Activated naive CD4-positive, alpha-beta T cell treated with anti-CD3 and anti-CD28 coated beads, Interleukin-2, amount 50 U/mL, for 24 hours (primary cell): ENCODE data around the gene MYB.

ENCODE experiments used
- H3K27ac Mint-ChIP-seq: one replicate; pipeline ENCODE4 v1.8.0; 2021; ENCODE audit warnings: mild to moderate bottlenecking, mixed read lengths
- H3K27me3 Mint-ChIP-seq: one replicate; pipeline ENCODE4 v1.8.0; 2021; ENCODE audit warnings: mixed read lengths
- H3K36me3 Mint-ChIP-seq: one replicate; pipeline ENCODE4 v1.8.0; 2021; ENCODE audit warnings: mixed read lengths
- H3K4me1 Mint-ChIP-seq: one replicate; pipeline ENCODE4 v1.8.0; 2021; ENCODE audit warnings: mixed read lengths
- H3K4me3 Mint-ChIP-seq: one replicate; pipeline ENCODE4 v1.8.0; 2021; ENCODE audit warnings: mild to moderate bottlenecking, mixed read lengths
- H3K9me3 Mint-ChIP-seq: one replicate; pipeline ENCODE4 v1.8.0; 2021; ENCODE audit warnings: mixed read lengths

Gene MYB

DNA sequence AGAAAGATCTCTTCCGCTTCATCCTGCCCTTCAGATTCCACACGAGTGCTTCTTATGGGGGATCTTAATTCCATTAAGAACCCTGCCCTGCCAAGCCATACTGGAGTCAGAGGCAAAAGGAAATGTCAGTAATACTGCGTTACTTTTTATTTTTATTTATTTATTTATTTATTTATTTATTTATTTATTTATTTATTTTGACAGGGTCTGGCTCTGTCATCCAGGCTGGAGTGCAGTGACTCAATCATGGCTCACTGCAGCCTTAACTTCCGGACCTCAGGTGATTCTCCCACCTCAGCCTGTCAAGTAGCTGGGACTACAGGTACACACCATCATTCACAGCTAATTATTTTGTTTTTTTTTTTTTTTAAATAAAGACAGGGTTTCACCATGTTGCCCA, 79.5 kb downstream of the MYB start:
- no peak overlapping the region for H3K4me3 Mint-ChIP-seq
- H3K4me1 Mint-ChIP-seq = no peaks in the 10 kb centered on the region
- no peaks in the 10 kb centered on the region for H3K9me3 Mint-ChIP-seq
- H3K27me3 Mint-ChIP-seq = peaks cover 3% of the 10 kb centered on the region
- no peaks in the 10 kb centered on the region for H3K36me3 Mint-ChIP-seq
- no peak overlapping the region for H3K27ac Mint-ChIP-seq

GRCh38 chr6:135261872-135262725, 81.0 kb downstream of the MYB start:
- H3K9me3 Mint-ChIP-seq = no peaks in the 10 kb centered on the region
- no peak overlapping the region for H3K4me3 Mint-ChIP-seq
- H3K27me3 Mint-ChIP-seq = peaks cover 3% of the 10 kb centered on the region
- no peaks in the 10 kb centered on the region for H3K4me1 Mint-ChIP-seq
- no peak overlapping the region for H3K27ac Mint-ChIP-seq
- H3K36me3 Mint-ChIP-seq = no peaks in the 10 kb centered on the region

- no peaks in the 10 kb centered on the region for H3K4me1 Mint-ChIP-seq
- no peak overlapping the region for H3K27ac Mint-ChIP-seq
- H3K36me3 Mint-ChIP-seq = no peaks in the 10 kb centered on the region
- no peaks in the 10 kb centered on the region for H3K27me3 Mint-ChIP-seq
- no peak overlapping the region for H3K4me3 Mint-ChIP-seq
- no peaks in the 10 kb centered on the region for H3K9me3 Mint-ChIP-seq
Observed at GRCh38 chr6:135265278-135265677, 84.2 kb downstream of the MYB start.

DNA sequence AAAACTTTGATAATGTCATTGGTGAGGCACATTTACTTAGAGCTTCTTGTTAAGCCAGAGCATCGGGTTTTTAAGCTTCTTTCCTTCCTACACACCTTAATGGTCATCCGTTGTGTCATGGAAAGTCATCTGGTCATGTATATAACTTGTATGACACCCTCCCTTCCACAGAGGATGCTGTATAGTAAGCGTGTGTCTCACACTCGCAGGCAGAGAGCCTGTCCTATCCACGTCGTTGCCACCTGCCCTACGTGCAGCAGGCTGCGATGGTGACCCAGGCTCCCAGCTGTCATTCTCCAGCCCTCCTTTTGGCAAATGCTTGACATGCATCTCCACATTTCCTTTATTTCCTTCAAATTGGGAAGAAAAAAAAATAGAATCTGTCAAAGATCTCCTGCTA, 85.6 kb downstream of the MYB start:
- Mint-ChIP-seq H3K36me3 (no peaks in the 10 kb centered on the region), H3K27ac (no peak overlapping the region), H3K9me3 (no peaks in the 10 kb centered on the region), H3K27me3 (no peaks in the 10 kb centered on the region), H3K4me1 (no peaks in the 10 kb centered on the region), H3K4me3 (no peak overlapping the region)

- H3K27me3 Mint-ChIP-seq = no peaks in the 10 kb centered on the region
- no peaks in the 10 kb centered on the region for H3K9me3 Mint-ChIP-seq
- no peaks in the 10 kb centered on the region for H3K36me3 Mint-ChIP-seq
- H3K27ac Mint-ChIP-seq = no peak overlapping the region
- no peak overlapping the region for H3K4me3 Mint-ChIP-seq
- H3K4me1 Mint-ChIP-seq = no peaks in the 10 kb centered on the region
Observed at GRCh38 chr6:135267085-135267484, 86.0 kb downstream of the MYB start.

DNA sequence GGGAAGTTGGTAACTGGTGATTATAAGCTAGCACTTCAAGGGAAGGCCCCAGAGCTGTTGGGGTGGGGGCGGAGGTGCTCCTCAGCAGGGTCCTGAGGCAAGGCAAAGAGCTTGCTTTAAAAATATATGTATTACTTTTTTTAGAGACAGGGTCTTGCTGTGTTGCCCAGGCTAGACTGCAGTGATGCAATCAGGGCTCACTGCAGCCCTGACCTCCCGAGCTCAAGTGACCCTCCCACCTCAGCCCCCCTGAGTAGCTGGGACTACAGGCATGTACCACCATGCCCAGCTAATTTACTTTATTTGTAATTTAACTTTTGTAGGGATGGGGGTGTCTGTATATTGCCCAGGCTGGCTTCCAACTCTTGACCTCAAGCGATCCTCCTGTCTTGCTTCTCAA, 87.2 kb downstream of the MYB start:
- no peaks in the 10 kb centered on the region for H3K4me1 Mint-ChIP-seq
- no peak overlapping the region for H3K27ac Mint-ChIP-seq
- H3K9me3 Mint-ChIP-seq = no peaks in the 10 kb centered on the region
- no peaks in the 10 kb centered on the region for H3K27me3 Mint-ChIP-seq
- H3K4me3 Mint-ChIP-seq = no peak overlapping the region
- H3K36me3 Mint-ChIP-seq = no peaks in the 10 kb centered on the region

DNA sequence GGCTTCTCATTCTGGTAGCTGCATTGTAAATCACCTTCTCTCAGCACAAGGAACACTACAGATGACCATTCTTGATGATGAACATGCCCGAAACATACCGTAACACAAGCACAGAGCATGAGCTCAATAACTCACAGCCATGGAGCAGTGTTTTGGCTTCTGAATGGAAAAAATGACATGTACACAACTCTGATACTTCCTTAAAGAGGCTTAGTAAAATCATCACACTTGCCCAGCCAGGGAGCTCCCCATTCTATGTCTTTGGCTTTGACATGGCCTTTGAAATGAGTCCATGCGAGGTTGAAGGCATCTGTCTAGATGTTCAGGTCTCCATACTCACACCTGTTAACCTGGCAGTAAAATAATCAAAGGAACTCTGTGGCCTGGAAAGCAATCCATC, 87.6 kb downstream of the MYB start:
- H3K27ac Mint-ChIP-seq = no peak overlapping the region
- H3K36me3 Mint-ChIP-seq = no peaks in the 10 kb centered on the region
- no peaks in the 10 kb centered on the region for H3K4me1 Mint-ChIP-seq
- no peaks in the 10 kb centered on the region for H3K27me3 Mint-ChIP-seq
- H3K4me3 Mint-ChIP-seq = no peak overlapping the region
- H3K9me3 Mint-ChIP-seq = no peaks in the 10 kb centered on the region
